SJSA1 (cell line): Measurements from ENCODE around the gene SHROOM2. TPM values are rescaled to one million over a fixed set of nuclear protein-coding genes. Genes with fewer than 3 reads are reported as not detected.

Experiments
- DNase-seq, 2 experiments: peaks; one replicate each; pipeline ENCODE4 v3.0.0-alpha.2; 2015 to 2020; ENCODE audit warnings: low spot score in 2 of 2, low read depth in 1 of 2
- H3K27ac ChIP-seq: fragments of 250-450 bp; sonication (Bioruptor Pico); 2 replicates; pipeline ENCODE4 v1.5.1; 2020; ENCODE audit warnings: mild to moderate bottlenecking, moderate library complexity
- H3K27me3 ChIP-seq: fragments of 250-450 bp; sonication (Bioruptor Pico); replicated peaks from 2 replicates; pipeline ENCODE4 v1.5.1; 2020; ENCODE audit warnings: mild to moderate bottlenecking, moderate library complexity
- H3K36me3 ChIP-seq: fragments of 250-450 bp; sonication (Bioruptor Pico); 2 replicates; pipeline ENCODE4 v1.5.1; 2020; ENCODE audit warnings: mild to moderate bottlenecking
- H3K4me1 ChIP-seq: fragments of 250-450 bp; sonication (Bioruptor Pico); replicated peaks from 2 replicates; pipeline ENCODE4 v1.6.1; 2021; ENCODE audit warnings: mild to moderate bottlenecking
- H3K4me3 ChIP-seq: fragments of 250-450 bp; sonication (Bioruptor Pico); 2 replicates; pipeline ENCODE4 v1.5.1; 2020; ENCODE audit warnings: mild to moderate bottlenecking
- H3K9me3 ChIP-seq: fragments of 250-450 bp; sonication (Bioruptor Pico); replicated peaks from 2 replicates; pipeline ENCODE4 v1.5.1; 2020; ENCODE audit warnings: mild to moderate bottlenecking
- total RNA-seq: library from RNA; depleted of rRNA; stranded (reverse); fragments of >200 nt; shearing (Covaris generic); gene quantifications from 2 replicates; pipeline ENCODE4 v1.2.3, GENCODE V29; 2014

Gene SHROOM2
- total RNA-seq, 1 experiment from 2014 or later, result 0.58 TPM

- Histone ChIP-seq H3K9me3 (no peaks in the 10 kb centered on the region), H3K27ac (no peak overlapping the region), H3K27me3 (no peaks in the 10 kb centered on the region), H3K4me3 (no peak overlapping the region), H3K4me1 (peaks cover 7% of the 10 kb centered on the region), H3K36me3 (no peaks in the 10 kb centered on the region)
- no peak for DNase-seq
These were observed 126.3 kb downstream of the SHROOM2 start for GRCh38 chrX:9912351-9913145.

GRCh38 chrX:9913146-9913433 lies 126.9 kb downstream of the SHROOM2 start:
- H3K9me3 ChIP-seq, result no peaks in the 10 kb centered on the region
- no peak overlapping the region for H3K4me3 ChIP-seq
- H3K27ac ChIP-seq, result no peak overlapping the region
- no peaks in the 10 kb centered on the region for H3K27me3 ChIP-seq
- H3K36me3 ChIP-seq, result no peaks in the 10 kb centered on the region
- no peak for DNase-seq
- peaks cover 7% of the 10 kb centered on the region for H3K4me1 ChIP-seq

GRCh38 chrX:9917861-9918260 lies 131.6 kb downstream of the SHROOM2 start:
- Histone ChIP-seq H3K9me3 (no peaks in the 10 kb centered on the region), H3K4me3 (no peak overlapping the region), H3K27me3 (no peaks in the 10 kb centered on the region), H3K4me1 (no peaks in the 10 kb centered on the region), H3K36me3 (no peaks in the 10 kb centered on the region), H3K27ac (no peak overlapping the region)
- DNase-seq, result no peak

- H3K9me3 ChIP-seq, result no peaks in the 10 kb centered on the region
- H3K36me3 ChIP-seq, result no peaks in the 10 kb centered on the region
- H3K4me3 ChIP-seq, result no peak overlapping the region
- no peak overlapping the region for H3K27ac ChIP-seq
- no peak for DNase-seq
- H3K27me3 ChIP-seq, result no peaks in the 10 kb centered on the region
- no peaks in the 10 kb centered on the region for H3K4me1 ChIP-seq
These were observed 133.5 kb downstream of the SHROOM2 start for GRCh38 chrX:9919632-9920172.

- Histone ChIP-seq H3K4me3 (no peak overlapping the region), H3K9me3 (no peaks in the 10 kb centered on the region), H3K36me3 (no peaks in the 10 kb centered on the region), H3K27me3 (no peaks in the 10 kb centered on the region), H3K4me1 (no peaks in the 10 kb centered on the region), H3K27ac (no peak overlapping the region)
- no peak for DNase-seq
These were observed 135.2 kb downstream of the SHROOM2 start for GRCh38 chrX:9921407-9921806.

GRCh38 chrX:9923357-9923756 lies 137.1 kb downstream of the SHROOM2 start:
- H3K36me3 ChIP-seq, result no peaks in the 10 kb centered on the region
- no peak overlapping the region for H3K27ac ChIP-seq
- DNase-seq, result no peak
- no peaks in the 10 kb centered on the region for H3K4me1 ChIP-seq
- H3K9me3 ChIP-seq, result no peaks in the 10 kb centered on the region
- H3K4me3 ChIP-seq, result no peak overlapping the region
- H3K27me3 ChIP-seq, result no peaks in the 10 kb centered on the region

GRCh38 chrX:9926002-9926401 lies 139.8 kb downstream of the SHROOM2 start:
- Histone ChIP-seq H3K36me3 (no peaks in the 10 kb centered on the region), H3K27me3 (no peaks in the 10 kb centered on the region), H3K4me1 (no peaks in the 10 kb centered on the region), H3K4me3 (no peak overlapping the region), H3K27ac (no peak overlapping the region), H3K9me3 (no peaks in the 10 kb centered on the region)
- no peak for DNase-seq

GRCh38 chrX:9927698-9928482 lies 141.7 kb downstream of the SHROOM2 start:
- no peak overlapping the region for H3K4me3 ChIP-seq
- no peaks in the 10 kb centered on the region for H3K9me3 ChIP-seq
- DNase-seq, result no peak
- no peak overlapping the region for H3K27ac ChIP-seq
- H3K36me3 ChIP-seq, result no peaks in the 10 kb centered on the region
- no peaks in the 10 kb centered on the region for H3K27me3 ChIP-seq
- H3K4me1 ChIP-seq, result no peaks in the 10 kb centered on the region

GRCh38 chrX:9935436-9935835 lies 149.2 kb downstream of the SHROOM2 start:
- DNase-seq, result no peak
- Histone ChIP-seq H3K9me3 (no peaks in the 10 kb centered on the region), H3K36me3 (no peaks in the 10 kb centered on the region), H3K4me3 (no peak overlapping the region), H3K27ac (no peak overlapping the region), H3K4me1 (no peaks in the 10 kb centered on the region), H3K27me3 (no peaks in the 10 kb centered on the region)

- no peaks in the 10 kb centered on the region for H3K9me3 ChIP-seq
- H3K27me3 ChIP-seq, result no peaks in the 10 kb centered on the region
- H3K4me1 ChIP-seq, result no peaks in the 10 kb centered on the region
- no peak for DNase-seq
- H3K27ac ChIP-seq, result no peak overlapping the region
- H3K36me3 ChIP-seq, result no peaks in the 10 kb centered on the region
- no peak overlapping the region for H3K4me3 ChIP-seq
These were observed 151.5 kb downstream of the SHROOM2 start for GRCh38 chrX:9937761-9938160.

- Histone ChIP-seq H3K4me3 (no peak overlapping the region), H3K27me3 (no peaks in the 10 kb centered on the region), H3K27ac (no peak overlapping the region), H3K36me3 (no peaks in the 10 kb centered on the region), H3K4me1 (no peaks in the 10 kb centered on the region), H3K9me3 (no peaks in the 10 kb centered on the region)
- no peak for DNase-seq
These were observed 152.3 kb downstream of the SHROOM2 start for GRCh38 chrX:9938516-9938915.

- Histone ChIP-seq H3K4me3 (no peak overlapping the region), H3K36me3 (no peaks in the 10 kb centered on the region), H3K4me1 (no peaks in the 10 kb centered on the region), H3K27ac (no peak overlapping the region), H3K9me3 (no peaks in the 10 kb centered on the region), H3K27me3 (no peaks in the 10 kb centered on the region)
- DNase-seq, result no peak
These were observed 154.2 kb downstream of the SHROOM2 start for GRCh38 chrX:9940421-9940820.

GRCh38 chrX:9942086-9942485 lies 155.9 kb downstream of the SHROOM2 start:
- H3K27me3 ChIP-seq, result no peaks in the 10 kb centered on the region
- H3K4me3 ChIP-seq, result no peak overlapping the region
- no peaks in the 10 kb centered on the region for H3K36me3 ChIP-seq
- no peaks in the 10 kb centered on the region for H3K4me1 ChIP-seq
- DNase-seq, result peak; percentile 55 to 58
- no peak overlapping the region for H3K27ac ChIP-seq
- H3K9me3 ChIP-seq, result no peaks in the 10 kb centered on the region

GRCh38 chrX:9943420-9943819 lies 157.2 kb downstream of the SHROOM2 start:
- DNase-seq, result no peak
- no peaks in the 10 kb centered on the region for H3K4me1 ChIP-seq
- H3K4me3 ChIP-seq, result no peak overlapping the region
- no peaks in the 10 kb centered on the region for H3K27me3 ChIP-seq
- no peak overlapping the region for H3K27ac ChIP-seq
- no peaks in the 10 kb centered on the region for H3K9me3 ChIP-seq
- H3K36me3 ChIP-seq, result no peaks in the 10 kb centered on the region
